ENCODE data around the gene CPLANE2.

- TF ChIP-seq EZH2 (IDR thresholded peaks at IDR 0.05; ENCODE audit: borderline replicate concordance, low read depth, low read length, poor library complexity, severe bottlenecking) = no peak
- no peak for TF ChIP-seq CTCF (conservative IDR thresholded peaks at IDR 0.05; ENCODE audit: low read depth, low read length)
Observed at GRCh38 chr1:16212251-16212961, 24.6 kb downstream of the CPLANE2 start, which contains the start of gene ARHGEF19.

All from A673 (cell line).